Progenitor cell of endocrine pancreas (in vitro differentiated cells): Measurements from ENCODE around the gene FRMD4A. TPM values are rescaled to one million over a fixed set of nuclear protein-coding genes. Genes with fewer than 3 reads are reported as not detected.

Experiments used
- DNase-seq: peaks from one replicate; pipeline ENCODE4 v3.0.0; 2021; ENCODE audit warnings: low spot score; ENCODE audit not compliant: unreplicated experiment
- H3K27ac Mint-ChIP-seq: 2 replicates; pipeline ENCODE4 v1.8.0; 2021; ENCODE audit warnings: mild to moderate bottlenecking, moderate library complexity, mixed read lengths
- H3K27me3 Mint-ChIP-seq: 2 replicates; pipeline ENCODE4 v1.8.0; 2021; ENCODE audit warnings: mixed read lengths
- H3K36me3 Mint-ChIP-seq: 2 replicates; pipeline ENCODE4 v1.8.0; 2022; ENCODE audit warnings: mixed read lengths; ENCODE audit not compliant: insufficient read depth
- H3K4me1 Mint-ChIP-seq: 2 replicates; pipeline ENCODE4 v1.8.0; 2021; ENCODE audit warnings: low read depth, mixed read lengths
- H3K4me3 Mint-ChIP-seq: 2 replicates; pipeline ENCODE4 v1.8.0; 2021; ENCODE audit warnings: low read depth, mild to moderate bottlenecking, moderate library complexity, mixed read lengths
- H3K9me3 Mint-ChIP-seq: 2 replicates; pipeline ENCODE4 v1.8.0; 2021; ENCODE audit warnings: low read depth, mixed read lengths
- total RNA-seq: library from RNA; stranded (reverse); gene quantifications from 2 replicates; pipeline ENCODE4 v1.2.1, GENCODE V29; 2021
- TF ChIP-seq, protein P1 (sequence below): fragments of 200-600 bp; sonication (generic); IDR thresholded peaks from one replicate; pipeline ENCODE4 v1.5.0; 2021; ENCODE audit warnings: antibody characterized with exemption, mild to moderate bottlenecking; ENCODE audit not compliant: unreplicated experiment

Gene FRMD4A
- total RNA-seq, 1 donor from 2014 or later, result 42.2 TPM

DNA sequence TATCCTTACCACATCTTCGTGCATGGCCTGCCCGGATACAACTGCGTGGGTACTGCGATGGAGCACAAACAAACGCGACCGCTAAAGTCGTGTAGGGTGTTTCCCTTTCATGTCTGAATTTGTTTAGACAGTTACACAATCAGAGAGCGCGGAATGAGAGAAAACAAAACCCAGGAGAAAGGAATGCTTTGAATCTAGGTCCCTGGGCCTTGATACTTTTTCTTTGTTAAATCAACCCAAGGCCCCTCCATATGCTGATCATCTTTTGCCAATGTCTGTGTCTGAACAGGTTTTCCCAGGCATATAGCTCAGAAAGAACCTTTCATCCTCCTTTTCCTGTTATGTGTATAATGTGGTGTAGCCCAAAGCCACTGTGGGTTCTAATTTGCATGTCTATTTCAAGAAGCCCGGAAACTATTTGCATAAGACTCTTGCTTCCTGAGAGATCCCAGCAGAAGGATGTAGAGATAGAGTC is 145.8 kb downstream of the FRMD4A start:
- no peak for DNase-seq
- peaks cover 19% of the 10 kb centered on the region for H3K27me3 Mint-ChIP-seq
- TF ChIP-seq, protein P1, sequence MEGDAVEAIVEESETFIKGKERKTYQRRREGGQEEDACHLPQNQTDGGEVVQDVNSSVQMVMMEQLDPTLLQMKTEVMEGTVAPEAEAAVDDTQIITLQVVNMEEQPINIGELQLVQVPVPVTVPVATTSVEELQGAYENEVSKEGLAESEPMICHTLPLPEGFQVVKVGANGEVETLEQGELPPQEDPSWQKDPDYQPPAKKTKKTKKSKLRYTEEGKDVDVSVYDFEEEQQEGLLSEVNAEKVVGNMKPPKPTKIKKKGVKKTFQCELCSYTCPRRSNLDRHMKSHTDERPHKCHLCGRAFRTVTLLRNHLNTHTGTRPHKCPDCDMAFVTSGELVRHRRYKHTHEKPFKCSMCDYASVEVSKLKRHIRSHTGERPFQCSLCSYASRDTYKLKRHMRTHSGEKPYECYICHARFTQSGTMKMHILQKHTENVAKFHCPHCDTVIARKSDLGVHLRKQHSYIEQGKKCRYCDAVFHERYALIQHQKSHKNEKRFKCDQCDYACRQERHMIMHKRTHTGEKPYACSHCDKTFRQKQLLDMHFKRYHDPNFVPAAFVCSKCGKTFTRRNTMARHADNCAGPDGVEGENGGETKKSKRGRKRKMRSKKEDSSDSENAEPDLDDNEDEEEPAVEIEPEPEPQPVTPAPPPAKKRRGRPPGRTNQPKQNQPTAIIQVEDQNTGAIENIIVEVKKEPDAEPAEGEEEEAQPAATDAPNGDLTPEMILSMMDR, result no peak
- no peak overlapping the region for H3K4me3 Mint-ChIP-seq
- peaks cover 5% of the 10 kb centered on the region for H3K9me3 Mint-ChIP-seq
- peaks cover 1% of the 10 kb centered on the region for H3K4me1 Mint-ChIP-seq
- H3K27ac Mint-ChIP-seq, result peak overlapping the region; percentile 88
- H3K36me3 Mint-ChIP-seq, result no peaks in the 10 kb centered on the region

DNA sequence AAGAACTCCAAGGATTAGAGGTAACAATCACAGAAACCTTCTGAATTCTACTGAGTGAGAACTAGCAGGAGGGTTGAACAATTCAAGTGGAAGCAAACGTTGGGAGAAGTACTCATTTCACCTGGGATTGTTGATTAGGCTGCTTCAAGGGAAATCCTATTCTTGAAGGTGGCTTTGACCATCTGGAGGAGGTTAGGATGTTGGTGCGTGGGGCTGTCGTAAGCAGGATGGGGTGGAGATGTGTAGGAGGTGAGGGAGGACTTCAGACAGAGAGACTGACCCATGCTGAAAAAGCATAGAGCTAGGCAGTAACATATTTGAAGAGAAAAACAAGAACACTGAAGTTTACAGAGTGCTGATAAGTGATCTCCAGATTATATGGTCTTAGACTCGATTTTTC is 147.9 kb downstream of the FRMD4A start:
- H3K36me3 Mint-ChIP-seq, result no peaks in the 10 kb centered on the region
- H3K27ac Mint-ChIP-seq, result no peak overlapping the region
- TF ChIP-seq, protein P1, result no peak
- peaks cover 19% of the 10 kb centered on the region for H3K27me3 Mint-ChIP-seq
- DNase-seq, result no peak
- no peak overlapping the region for H3K4me3 Mint-ChIP-seq
- peaks cover 6% of the 10 kb centered on the region for H3K4me1 Mint-ChIP-seq
- peaks cover 5% of the 10 kb centered on the region for H3K9me3 Mint-ChIP-seq

DNA sequence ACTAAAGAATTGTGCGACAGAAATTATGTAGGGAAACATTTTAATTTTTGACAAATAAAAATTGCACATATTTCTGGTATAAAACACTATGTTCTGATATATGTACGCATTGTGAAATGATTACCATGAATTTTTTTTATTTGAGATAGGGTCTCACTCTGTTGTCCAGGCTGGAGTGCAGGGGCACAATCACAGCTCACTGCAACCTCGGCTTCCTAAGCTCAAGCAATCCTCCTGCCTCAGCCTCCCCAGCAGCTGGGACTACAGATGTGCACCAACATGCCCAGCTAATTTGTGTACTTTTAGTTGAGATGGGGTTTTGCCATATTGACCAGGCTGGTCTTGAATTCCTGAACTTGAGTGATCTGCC is 149.2 kb downstream of the FRMD4A start:
- no peaks in the 10 kb centered on the region for H3K36me3 Mint-ChIP-seq
- DNase-seq, result no peak
- H3K9me3 Mint-ChIP-seq, result peaks cover 5% of the 10 kb centered on the region
- H3K27ac Mint-ChIP-seq, result no peak overlapping the region
- TF ChIP-seq, protein P1, result no peak
- no peak overlapping the region for H3K4me3 Mint-ChIP-seq
- peaks cover 6% of the 10 kb centered on the region for H3K4me1 Mint-ChIP-seq
- H3K27me3 Mint-ChIP-seq, result peaks cover 23% of the 10 kb centered on the region

DNA sequence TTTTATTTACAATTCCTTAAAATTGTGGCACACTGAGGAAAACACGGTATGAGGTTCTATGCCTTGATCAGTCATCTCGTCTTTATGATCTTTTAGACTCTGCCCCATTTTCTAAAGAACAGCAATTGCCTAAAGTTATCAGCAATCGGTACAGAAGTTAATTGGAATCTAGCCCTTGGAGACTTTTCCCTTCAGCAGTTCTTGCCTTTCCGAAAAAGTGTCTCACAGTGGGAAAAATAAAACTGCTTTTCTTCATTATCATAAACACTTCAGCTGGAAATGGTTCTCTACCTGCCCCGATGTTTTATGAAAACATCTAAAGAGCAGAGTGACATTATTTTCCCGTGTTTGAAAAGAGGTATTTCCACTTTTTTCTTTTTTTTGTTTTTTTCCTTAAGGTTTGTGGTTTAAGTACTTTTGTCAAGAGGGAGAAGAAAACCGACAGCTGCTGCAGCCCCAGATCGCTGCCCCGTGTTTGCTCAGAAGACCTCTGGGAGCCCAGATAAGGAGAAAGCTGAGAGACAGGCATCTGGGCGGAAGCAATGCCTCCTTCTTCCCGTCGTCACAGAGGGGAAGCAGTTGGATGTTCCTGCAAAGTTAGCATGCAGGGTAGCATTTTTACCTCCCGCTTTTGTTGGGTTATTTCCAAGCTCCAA is 149.7 kb downstream of the FRMD4A start:
- Mint-ChIP-seq H3K4me3 (no peak overlapping the region), H3K27me3 (peaks cover 26% of the 10 kb centered on the region), H3K4me1 (peaks cover 6% of the 10 kb centered on the region), H3K36me3 (no peaks in the 10 kb centered on the region), H3K9me3 (peaks cover 3% of the 10 kb centered on the region), H3K27ac (no peak overlapping the region)
- no peak for DNase-seq
- TF ChIP-seq, protein P1, result no peak

DNA sequence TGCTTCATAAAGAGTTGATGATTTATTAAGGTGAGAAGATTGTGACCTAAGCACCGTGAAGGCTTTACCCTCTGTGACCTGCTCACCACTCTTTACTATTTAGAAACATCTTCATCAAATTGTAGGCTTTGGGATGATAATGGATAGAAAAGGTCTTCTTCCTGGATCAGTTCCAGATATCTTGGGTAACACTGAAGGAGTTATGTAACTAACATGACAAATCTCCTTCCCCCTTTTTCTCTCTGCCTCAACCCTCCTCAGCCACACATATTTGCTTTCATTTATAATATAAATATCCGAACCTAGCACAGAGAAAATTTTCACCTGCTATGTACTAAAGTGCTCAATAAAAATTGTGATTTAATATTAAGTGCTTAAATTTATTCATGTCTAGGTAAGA is 151.5 kb downstream of the FRMD4A start:
- Mint-ChIP-seq H3K4me1 (peaks cover 8% of the 10 kb centered on the region), H3K27me3 (peaks cover 41% of the 10 kb centered on the region), H3K9me3 (no peaks in the 10 kb centered on the region), H3K4me3 (no peak overlapping the region), H3K27ac (no peak overlapping the region), H3K36me3 (no peaks in the 10 kb centered on the region)
- TF ChIP-seq, protein P1, result no peak
- DNase-seq, result no peak
